ENCODE results near the gene ATP8B4. TPM values are rescaled to one million over a fixed set of nuclear protein-coding genes. Genes with fewer than 3 reads are reported as not detected.

Gene ATP8B4
- total RNA-seq, 1 experiment from 2014 or later: not detected

DNA sequence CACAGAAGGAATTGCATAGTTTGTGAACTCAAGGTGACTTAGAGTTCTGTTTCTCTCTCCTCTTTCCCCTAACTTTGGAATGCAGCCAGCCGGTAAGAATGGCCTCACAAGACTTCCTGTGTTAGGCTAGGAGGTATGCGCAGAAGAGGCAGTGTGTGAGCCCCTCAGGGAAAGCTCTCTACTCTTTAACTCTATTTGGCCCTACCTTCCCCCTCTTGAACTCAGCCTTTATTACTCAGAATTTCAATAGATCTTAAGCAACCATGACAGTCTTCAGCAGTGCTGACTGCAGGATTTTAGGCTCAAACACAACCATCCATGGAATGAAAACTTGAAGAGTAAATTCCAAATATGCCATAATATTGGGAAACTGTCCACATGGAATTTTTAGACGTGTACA, 288.6 kb downstream of the ATP8B4 start:
- Histone ChIP-seq H3K27ac (ENCODE audit: low read length) (no peak overlapping the region), H3K4me3 (ENCODE audit: low read depth in 2 of 2, low read length in 2 of 2) (no peak overlapping the region), H3K27me3 (ENCODE audit: control insufficient read depth, insufficient read depth, low read length) (no peaks in the 10 kb centered on the region), H3K4me1 (ENCODE audit: control insufficient read depth, insufficient read depth, low read length) (no peaks in the 10 kb centered on the region), H3K36me3 (ENCODE audit: control insufficient read depth, insufficient read depth, low read length) (no peaks in the 10 kb centered on the region), H3K9me3 (ENCODE audit: control insufficient read depth, insufficient read depth, low read depth, low read length) (no peaks in the 10 kb centered on the region)
- DNase-seq (ENCODE audit: low read depth, low spot score) (no peak), ATAC-seq (no peak)
- TF ChIP-seq POLR2AphosphoS5 (IDR thresholded peaks at IDR 0.05; ENCODE audit: low read depth, low read length): no peak
- no peak for TF ChIP-seq TCF7L2 (IDR thresholded peaks at IDR 0.05; ENCODE audit: low read depth, low read length)
- TF ChIP-seq SIN3A (IDR thresholded peaks at IDR 0.05; ENCODE audit: borderline replicate concordance, insufficient read depth, low read depth, low read length): no peak
- TF ChIP-seq, protein P1, sequence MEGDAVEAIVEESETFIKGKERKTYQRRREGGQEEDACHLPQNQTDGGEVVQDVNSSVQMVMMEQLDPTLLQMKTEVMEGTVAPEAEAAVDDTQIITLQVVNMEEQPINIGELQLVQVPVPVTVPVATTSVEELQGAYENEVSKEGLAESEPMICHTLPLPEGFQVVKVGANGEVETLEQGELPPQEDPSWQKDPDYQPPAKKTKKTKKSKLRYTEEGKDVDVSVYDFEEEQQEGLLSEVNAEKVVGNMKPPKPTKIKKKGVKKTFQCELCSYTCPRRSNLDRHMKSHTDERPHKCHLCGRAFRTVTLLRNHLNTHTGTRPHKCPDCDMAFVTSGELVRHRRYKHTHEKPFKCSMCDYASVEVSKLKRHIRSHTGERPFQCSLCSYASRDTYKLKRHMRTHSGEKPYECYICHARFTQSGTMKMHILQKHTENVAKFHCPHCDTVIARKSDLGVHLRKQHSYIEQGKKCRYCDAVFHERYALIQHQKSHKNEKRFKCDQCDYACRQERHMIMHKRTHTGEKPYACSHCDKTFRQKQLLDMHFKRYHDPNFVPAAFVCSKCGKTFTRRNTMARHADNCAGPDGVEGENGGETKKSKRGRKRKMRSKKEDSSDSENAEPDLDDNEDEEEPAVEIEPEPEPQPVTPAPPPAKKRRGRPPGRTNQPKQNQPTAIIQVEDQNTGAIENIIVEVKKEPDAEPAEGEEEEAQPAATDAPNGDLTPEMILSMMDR (IDR thresholded peaks at IDR 0.05): no peak
- TF ChIP-seq, protein P2, sequence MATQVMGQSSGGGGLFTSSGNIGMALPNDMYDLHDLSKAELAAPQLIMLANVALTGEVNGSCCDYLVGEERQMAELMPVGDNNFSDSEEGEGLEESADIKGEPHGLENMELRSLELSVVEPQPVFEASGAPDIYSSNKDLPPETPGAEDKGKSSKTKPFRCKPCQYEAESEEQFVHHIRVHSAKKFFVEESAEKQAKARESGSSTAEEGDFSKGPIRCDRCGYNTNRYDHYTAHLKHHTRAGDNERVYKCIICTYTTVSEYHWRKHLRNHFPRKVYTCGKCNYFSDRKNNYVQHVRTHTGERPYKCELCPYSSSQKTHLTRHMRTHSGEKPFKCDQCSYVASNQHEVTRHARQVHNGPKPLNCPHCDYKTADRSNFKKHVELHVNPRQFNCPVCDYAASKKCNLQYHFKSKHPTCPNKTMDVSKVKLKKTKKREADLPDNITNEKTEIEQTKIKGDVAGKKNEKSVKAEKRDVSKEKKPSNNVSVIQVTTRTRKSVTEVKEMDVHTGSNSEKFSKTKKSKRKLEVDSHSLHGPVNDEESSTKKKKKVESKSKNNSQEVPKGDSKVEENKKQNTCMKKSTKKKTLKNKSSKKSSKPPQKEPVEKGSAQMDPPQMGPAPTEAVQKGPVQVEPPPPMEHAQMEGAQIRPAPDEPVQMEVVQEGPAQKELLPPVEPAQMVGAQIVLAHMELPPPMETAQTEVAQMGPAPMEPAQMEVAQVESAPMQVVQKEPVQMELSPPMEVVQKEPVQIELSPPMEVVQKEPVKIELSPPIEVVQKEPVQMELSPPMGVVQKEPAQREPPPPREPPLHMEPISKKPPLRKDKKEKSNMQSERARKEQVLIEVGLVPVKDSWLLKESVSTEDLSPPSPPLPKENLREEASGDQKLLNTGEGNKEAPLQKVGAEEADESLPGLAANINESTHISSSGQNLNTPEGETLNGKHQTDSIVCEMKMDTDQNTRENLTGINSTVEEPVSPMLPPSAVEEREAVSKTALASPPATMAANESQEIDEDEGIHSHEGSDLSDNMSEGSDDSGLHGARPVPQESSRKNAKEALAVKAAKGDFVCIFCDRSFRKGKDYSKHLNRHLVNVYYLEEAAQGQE (IDR thresholded peaks at IDR 0.05; ENCODE audit: insufficient read depth in 1 of 2, low read depth in 2 of 2, low read length in 1 of 2): no peak
- no TSS peak for BruUV-seq (replicated peaks)
- CTCF ChIA-PET: no interaction called here
- POLR2A ChIA-PET: no interaction called here
- intact Hi-C loops (cut with micrococcal nuclease; ENCODE audit: unreplicated experiment) (no loop called here), in situ Hi-C loops (cut with HindIII; ENCODE audit: low pct_unique_long_range_greater_than_20kb, low sequenced_read_pairs) (no loop called here)

DNA sequence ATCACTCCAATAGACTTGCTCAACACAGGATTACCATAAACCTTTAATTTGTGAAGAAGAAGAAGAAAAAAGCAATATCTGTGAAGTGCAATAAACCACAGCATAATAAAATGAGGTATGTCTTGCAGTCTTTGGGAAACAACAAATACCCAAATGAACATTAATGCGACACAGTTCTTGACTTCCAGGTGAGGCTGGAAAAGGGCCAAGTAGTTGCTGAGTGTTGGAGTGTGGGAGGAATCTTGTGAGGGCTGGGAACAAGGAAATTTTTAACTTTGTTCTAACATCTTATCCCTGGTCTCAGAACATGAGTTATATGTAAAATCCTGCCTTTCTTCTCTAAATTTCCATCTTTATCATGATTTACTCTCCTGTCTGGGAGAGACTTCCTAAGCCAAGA, 291.7 kb downstream of the ATP8B4 start:
- intact Hi-C loops (cut with micrococcal nuclease; ENCODE audit: unreplicated experiment): no loop called here
- BruUV-seq (replicated peaks): no TSS peak
- CTCF ChIA-PET: no interaction called here

More for the DNA sequence above, 291.7 kb downstream of the ATP8B4 start:
- no peaks in the 10 kb centered on the region for H3K4me1 ChIP-seq (ENCODE audit: control insufficient read depth, insufficient read depth, low read length)
- TF ChIP-seq, protein P1 (IDR thresholded peaks at IDR 0.05): no peak
- TF ChIP-seq, protein P2 (IDR thresholded peaks at IDR 0.05; ENCODE audit: insufficient read depth in 1 of 2, low read depth in 2 of 2, low read length in 1 of 2): no peak
- no peak for TF ChIP-seq POLR2AphosphoS5 (IDR thresholded peaks at IDR 0.05; ENCODE audit: low read depth, low read length)
- TF ChIP-seq SIN3A (IDR thresholded peaks at IDR 0.05; ENCODE audit: borderline replicate concordance, insufficient read depth, low read depth, low read length): no peak
- no peak for TF ChIP-seq TCF7L2 (IDR thresholded peaks at IDR 0.05; ENCODE audit: low read depth, low read length)
- no peaks in the 10 kb centered on the region; the same call in 1 of the 2 replicates for H3K9me3 ChIP-seq (ENCODE audit: control insufficient read depth, insufficient read depth, low read depth, low read length)
- H3K4me3 ChIP-seq (ENCODE audit: low read depth in 2 of 2, low read length in 2 of 2): no peak overlapping the region
- DNase-seq (ENCODE audit: low read depth, low spot score): no peak
- POLR2A ChIA-PET: no interaction called here
- in situ Hi-C loops (cut with HindIII; ENCODE audit: low pct_unique_long_range_greater_than_20kb, low sequenced_read_pairs): no loop called here
- H3K27me3 ChIP-seq (ENCODE audit: control insufficient read depth, insufficient read depth, low read length): no peaks in the 10 kb centered on the region
- no peak overlapping the region for H3K27ac ChIP-seq (ENCODE audit: low read length)
- H3K36me3 ChIP-seq (ENCODE audit: control insufficient read depth, insufficient read depth, low read length): no peaks in the 10 kb centered on the region
- no peak for ATAC-seq

Measured in Panc1 (cell line).